Loucy (cell line): ENCODE data around the gene SNUPN.

ENCODE experiments used
- EZH2phosphoT487 ChIP-seq: fragments of 200-600 bp; IDR thresholded peaks from 2 replicates; pipeline ENCODE4 v1.6.1; 2018; ENCODE audit warnings: antibody characterized with exemption, mild to moderate bottlenecking, moderate library complexity, borderline replicate concordance
- TF ChIP-seq, protein P1 (sequence below): fragments of 200-600 bp; sonication (generic); conservative IDR thresholded peaks from 2 replicates; pipeline ENCODE4 v1.5.1; 2014; ENCODE audit warnings: mild to moderate bottlenecking, antibody characterized with exemption, low read length

DNA sequence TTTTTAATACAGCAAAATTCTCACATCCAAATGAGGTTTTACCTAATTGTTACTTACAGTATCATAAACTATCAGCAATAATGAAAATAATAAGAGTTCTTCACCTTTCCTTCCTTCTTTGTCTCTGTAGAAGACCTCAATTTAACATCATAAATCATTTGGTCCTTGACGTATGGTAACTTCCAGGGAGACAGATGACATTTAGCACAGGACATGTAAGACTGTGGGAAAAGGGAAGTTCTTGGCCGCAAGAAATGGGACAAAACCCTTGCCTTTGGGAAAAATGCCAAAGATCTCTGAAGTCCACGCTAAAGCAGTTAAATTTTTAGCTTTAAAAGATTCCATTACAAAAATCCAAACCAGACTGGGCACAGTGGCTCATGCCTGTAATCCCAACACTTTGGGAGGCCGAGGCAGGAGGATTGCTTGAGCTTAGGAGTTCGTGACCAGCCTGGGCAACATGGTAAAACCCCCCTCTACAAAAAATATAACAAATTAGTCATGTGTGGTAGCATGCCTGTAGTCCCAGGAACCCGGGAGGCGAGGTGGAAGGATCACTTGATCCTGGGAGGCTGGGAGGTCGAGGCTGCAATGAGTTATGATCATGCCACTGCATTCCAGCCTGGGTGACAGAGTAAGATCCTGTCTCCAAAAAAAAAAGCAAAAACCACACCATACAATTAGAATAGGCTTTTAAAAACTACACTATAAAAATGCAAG, 55.2 kb downstream of the SNUPN start:
- TF ChIP-seq, protein P1, sequence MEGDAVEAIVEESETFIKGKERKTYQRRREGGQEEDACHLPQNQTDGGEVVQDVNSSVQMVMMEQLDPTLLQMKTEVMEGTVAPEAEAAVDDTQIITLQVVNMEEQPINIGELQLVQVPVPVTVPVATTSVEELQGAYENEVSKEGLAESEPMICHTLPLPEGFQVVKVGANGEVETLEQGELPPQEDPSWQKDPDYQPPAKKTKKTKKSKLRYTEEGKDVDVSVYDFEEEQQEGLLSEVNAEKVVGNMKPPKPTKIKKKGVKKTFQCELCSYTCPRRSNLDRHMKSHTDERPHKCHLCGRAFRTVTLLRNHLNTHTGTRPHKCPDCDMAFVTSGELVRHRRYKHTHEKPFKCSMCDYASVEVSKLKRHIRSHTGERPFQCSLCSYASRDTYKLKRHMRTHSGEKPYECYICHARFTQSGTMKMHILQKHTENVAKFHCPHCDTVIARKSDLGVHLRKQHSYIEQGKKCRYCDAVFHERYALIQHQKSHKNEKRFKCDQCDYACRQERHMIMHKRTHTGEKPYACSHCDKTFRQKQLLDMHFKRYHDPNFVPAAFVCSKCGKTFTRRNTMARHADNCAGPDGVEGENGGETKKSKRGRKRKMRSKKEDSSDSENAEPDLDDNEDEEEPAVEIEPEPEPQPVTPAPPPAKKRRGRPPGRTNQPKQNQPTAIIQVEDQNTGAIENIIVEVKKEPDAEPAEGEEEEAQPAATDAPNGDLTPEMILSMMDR, result no peak
- no peak for TF ChIP-seq EZH2phosphoT487
